ENCODE results near the gene LAPTM4A. TPM values are rescaled to one million over a fixed set of nuclear protein-coding genes. Genes with fewer than 3 reads are reported as not detected.

Gene LAPTM4A
- total and polyA plus RNA-seq, 2 of the 4 experiments (the other 2 are of a cell fraction) = 97.7 to 401 TPM

DNA sequence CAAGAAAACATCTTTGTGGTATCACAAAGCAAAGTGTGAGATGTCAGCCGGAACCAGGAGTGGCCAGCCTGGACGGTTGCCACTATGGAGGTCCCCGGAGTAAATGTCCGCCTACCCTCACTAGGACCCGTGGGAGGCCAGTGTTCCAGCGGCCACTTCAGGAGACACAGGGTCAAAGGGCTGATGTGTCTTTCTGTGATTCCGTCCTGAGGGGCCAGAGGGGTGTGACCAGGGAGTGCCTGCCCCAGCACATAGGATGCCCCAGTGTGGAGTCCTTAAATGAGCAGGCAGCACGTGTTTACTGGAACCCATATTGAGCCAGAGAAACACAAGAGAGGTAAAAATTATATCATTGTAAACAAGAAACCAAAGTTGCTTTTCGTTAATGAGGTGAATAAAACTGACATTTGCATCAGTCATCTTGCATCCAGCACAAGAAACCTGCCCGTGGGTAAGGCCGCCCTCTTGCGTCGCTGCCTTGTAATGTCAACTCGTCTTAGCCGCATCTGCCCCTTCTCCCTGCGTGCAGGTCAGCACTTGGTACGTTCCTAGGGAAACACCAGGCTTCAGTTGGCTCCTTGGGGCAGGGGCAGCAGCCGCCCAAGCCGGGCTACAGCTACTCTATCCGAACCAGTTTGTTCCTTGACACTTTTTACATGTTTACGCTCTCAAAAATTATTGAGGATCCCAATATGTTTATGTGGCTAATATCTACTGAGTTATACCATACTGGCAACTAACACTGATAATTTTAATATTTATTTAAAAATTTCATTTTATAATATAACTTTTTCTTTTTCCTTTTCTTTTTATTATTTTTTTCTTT lies 46.7 kb upstream of the LAPTM4A start:
- H3K9me3 ChIP-seq (ENCODE audit: control insufficient read depth, insufficient read depth, low read length) = peaks cover 7% of the 10 kb centered on the region
- H2AK9ac ChIP-seq (replicated peaks; ENCODE audit: low read depth, low read length, poor library complexity) = peak overlapping the region; percentile 79
- H3K14ac ChIP-seq (replicated peaks; ENCODE audit: low read depth, low read length) = no peak overlapping the region
- H3K4me3 ChIP-seq (ENCODE audit: insufficient read depth, low read depth, low read length) = no peak overlapping the region
- H3K27me3 ChIP-seq (ENCODE audit: control insufficient read depth, insufficient read depth, low read length) = no peaks in the 10 kb centered on the region
- no peak overlapping the region for H3K27ac ChIP-seq (ENCODE audit: insufficient read depth, low read length)
- in situ Hi-C loops (cut with MboI; ENCODE audit: low sequenced_read_pairs) = no loop called here
- DNase-seq = peak; percentile 85
- H4K91ac ChIP-seq (ENCODE audit: insufficient read depth, low read depth, low read length) = peak overlapping the region; percentile 63; the same call in 1 of the 2 replicates
- no peak overlapping the region; the same call in 1 of the 2 replicates for H4K5ac ChIP-seq (ENCODE audit: low read depth, low read length)
- peaks cover 11% of the 10 kb centered on the region for H3K9me1 ChIP-seq (ENCODE audit: insufficient read depth, low read length)
- no peak overlapping the region for H2BK15ac ChIP-seq (ENCODE audit: low read depth, low read length)
- TF ChIP-seq FOS (IDR thresholded peaks at IDR 0.05; ENCODE audit: low read depth, low read length) (no peak), POLR2A (IDR thresholded peaks at IDR 0.05; ENCODE audit: low read depth, low read length) (peak; percentile 52; the same call in 1 of the 2 replicates), SMC3 (IDR thresholded peaks at IDR 0.05; ENCODE audit: low read depth, low read length) (peak; percentile 98), RFX5 (IDR thresholded peaks at IDR 0.05; ENCODE audit: low read depth, low read length) (no peak), MXI1 (IDR thresholded peaks at IDR 0.05; ENCODE audit: borderline replicate concordance, low read depth, low read length) (peak; percentile 51; the same call in 1 of the 2 replicates), RAD21 (IDR thresholded peaks at IDR 0.05; ENCODE audit: low read length) (peak; percentile 99), BHLHE40 (IDR thresholded peaks at IDR 0.05; ENCODE audit: low read depth, low read length) (peak; percentile 77), RCOR1 (IDR thresholded peaks at IDR 0.05; ENCODE audit: insufficient replicate concordance, low read length) (no peak), CHD1 (IDR thresholded peaks at IDR 0.05; ENCODE audit: low read depth, low read length) (peak; percentile 89; the same call in 1 of the 2 replicates)
- TF ChIP-seq, protein P1, sequence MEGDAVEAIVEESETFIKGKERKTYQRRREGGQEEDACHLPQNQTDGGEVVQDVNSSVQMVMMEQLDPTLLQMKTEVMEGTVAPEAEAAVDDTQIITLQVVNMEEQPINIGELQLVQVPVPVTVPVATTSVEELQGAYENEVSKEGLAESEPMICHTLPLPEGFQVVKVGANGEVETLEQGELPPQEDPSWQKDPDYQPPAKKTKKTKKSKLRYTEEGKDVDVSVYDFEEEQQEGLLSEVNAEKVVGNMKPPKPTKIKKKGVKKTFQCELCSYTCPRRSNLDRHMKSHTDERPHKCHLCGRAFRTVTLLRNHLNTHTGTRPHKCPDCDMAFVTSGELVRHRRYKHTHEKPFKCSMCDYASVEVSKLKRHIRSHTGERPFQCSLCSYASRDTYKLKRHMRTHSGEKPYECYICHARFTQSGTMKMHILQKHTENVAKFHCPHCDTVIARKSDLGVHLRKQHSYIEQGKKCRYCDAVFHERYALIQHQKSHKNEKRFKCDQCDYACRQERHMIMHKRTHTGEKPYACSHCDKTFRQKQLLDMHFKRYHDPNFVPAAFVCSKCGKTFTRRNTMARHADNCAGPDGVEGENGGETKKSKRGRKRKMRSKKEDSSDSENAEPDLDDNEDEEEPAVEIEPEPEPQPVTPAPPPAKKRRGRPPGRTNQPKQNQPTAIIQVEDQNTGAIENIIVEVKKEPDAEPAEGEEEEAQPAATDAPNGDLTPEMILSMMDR (conservative IDR thresholded peaks at IDR 0.05; ENCODE audit: low read depth, low read length) = peak; percentile 96
- 0 out of 2 replicates have a peak overlapping the region, but pooled peaks have one; percentile 13 for H2BK120ac ChIP-seq (ENCODE audit: low read depth, low read length)
- H2BK20ac ChIP-seq (ENCODE audit: low read depth, low read length) = peak overlapping the region; percentile 56; the same call in 1 of the 2 replicates
- CTCF ChIA-PET = interaction anchor here (0.5 kb wide), 1 partner anchor 205 kb away, joined by 4 read pairs; no protein-coding TSS in a partner anchor
- H4K20me1 ChIP-seq (ENCODE audit: insufficient read depth, low read length) = no peaks in the 10 kb centered on the region
- H3K4me1 ChIP-seq (ENCODE audit: control insufficient read depth, insufficient read depth, low read length) = peaks cover 18% of the 10 kb centered on the region
- H3K23ac ChIP-seq (ENCODE audit: low read depth, low read length) = no peak overlapping the region
- WGBS, 2 experiments (ENCODE audit: extremely low coverage in 2 of 2, insufficient read length in 1 of 2) = 11% methylated on average over 9 of the region's 21 CpGs; no CpG with 5 or more reads in 1 of the 2 experiments
- no peaks in the 10 kb centered on the region for H3K36me3 ChIP-seq (ENCODE audit: control insufficient read depth, insufficient read depth, low read length)
- H3K4ac ChIP-seq (ENCODE audit: low read depth, low read length) = peak overlapping the region; percentile 22; the same call in 1 of the 2 replicates
- peak overlapping the region in 1 of 2 experiments; percentile 32; a peak in 1 of 4 replicates for H4K8ac ChIP-seq (ENCODE audit: low read depth in 2 of 2, low read length in 2 of 2)
- H3K56ac ChIP-seq (ENCODE audit: extremely low read depth, insufficient read depth, low read length) = no peak overlapping the region
- dilution Hi-C loops (cut with HindIII; ENCODE audit: low sequenced_read_pairs, unreplicated experiment) = no loop called here
- no peak overlapping the region for H3K4me2 ChIP-seq (ENCODE audit: low read depth, low read length)
- intact Hi-C loops (cut with micrococcal nuclease) = loop anchor here (1.0 to 10.0 kb wide), 3 partner anchors 83 to 233 kb away; no protein-coding TSS in a partner anchor
- H2BK5ac ChIP-seq (ENCODE audit: low read depth, low read length, poor library complexity, severe bottlenecking) = no peak overlapping the region
- no TSS peak for BruUV-seq (replicated peaks)
- POLR2A ChIA-PET (ENCODE audit: unreplicated experiment) = no interaction called here
- peak overlapping the region; percentile 90 for H2AFZ ChIP-seq (replicated peaks; ENCODE audit: low read length, poor library complexity)
- ATAC-seq (ENCODE audit: low read depth) = peak; percentile 85
- H2AK5ac ChIP-seq (ENCODE audit: low read depth, low read length) = peak overlapping the region; percentile 17; the same call in 1 of the 2 replicates
- no peak overlapping the region for H3K18ac ChIP-seq (ENCODE audit: low read depth, low read length)
- H3K79me1 ChIP-seq (ENCODE audit: low read depth in 1 of 2, low read length in 2 of 2) = no peaks in the 10 kb centered on the region; a peak in 1 of 4 replicates
- no peak overlapping the region for H3K9ac ChIP-seq (ENCODE audit: low read depth, low read length)
